ENCODE data around the gene PLEKHH1.
A peak's percentile ranks its signal among the peaks of the same experiment; 100 is the strongest.

The PLEKHH1 gene

GRCh38 chr14:67532998-67533753 is at the start of gene PLEKHH1:
PLEKHH1 (plus strand) TSS chr14:67533290; CDS start chr14:67541868, 8,578 bp downstream.
- Histone ChIP-seq H3K27me3 (replicated peaks; ENCODE audit: control insufficient read depth, insufficient read depth, low read length) (peaks cover 1% of the 10 kb centered on the region), H3K36me3 (ENCODE audit: control insufficient read depth, insufficient read depth, low read length) (no peaks in the 10 kb centered on the region), H3K4me3 (replicated peaks; ENCODE audit: low read depth, low read length) (peak within 1 kb of the TSS; percentile 54)
- DNase-seq (ENCODE audit: extremely low read depth, insufficient read length), result peak; percentile 36
- TF ChIP-seq CTCF (IDR thresholded peaks at IDR 0.05; ENCODE audit: insufficient read depth, low read length, poor library complexity, severe bottlenecking), result no peak

GRCh38 chr14:67483579-67484285 is 49.4 kb upstream of the PLEKHH1 start:
- TF ChIP-seq CTCF (IDR thresholded peaks at IDR 0.05; ENCODE audit: insufficient read depth, low read length, poor library complexity, severe bottlenecking), result no peak
- DNase-seq (ENCODE audit: extremely low read depth, insufficient read length), result no peak
- no peaks in the 10 kb centered on the region for H3K36me3 ChIP-seq (ENCODE audit: control insufficient read depth, insufficient read depth, low read length)
- H3K27me3 ChIP-seq (replicated peaks; ENCODE audit: control insufficient read depth, insufficient read depth, low read length), result no peaks in the 10 kb centered on the region
- no peak overlapping the region for H3K4me3 ChIP-seq (replicated peaks; ENCODE audit: low read depth, low read length)

GRCh38 chr14:67485501-67486095 is 47.5 kb upstream of the PLEKHH1 start:
- no peak for TF ChIP-seq CTCF (IDR thresholded peaks at IDR 0.05; ENCODE audit: insufficient read depth, low read length, poor library complexity, severe bottlenecking)
- no peaks in the 10 kb centered on the region for H3K36me3 ChIP-seq (ENCODE audit: control insufficient read depth, insufficient read depth, low read length)
- DNase-seq (ENCODE audit: extremely low read depth, insufficient read length), result no peak
- no peaks in the 10 kb centered on the region for H3K27me3 ChIP-seq (replicated peaks; ENCODE audit: control insufficient read depth, insufficient read depth, low read length)
- H3K4me3 ChIP-seq (replicated peaks; ENCODE audit: low read depth, low read length), result no peak overlapping the region

- DNase-seq (ENCODE audit: extremely low read depth, insufficient read length), result no peak
- Histone ChIP-seq H3K4me3 (replicated peaks; ENCODE audit: low read depth, low read length) (no peak overlapping the region), H3K36me3 (ENCODE audit: control insufficient read depth, insufficient read depth, low read length) (no peaks in the 10 kb centered on the region), H3K27me3 (replicated peaks; ENCODE audit: control insufficient read depth, insufficient read depth, low read length) (no peaks in the 10 kb centered on the region)
- TF ChIP-seq CTCF (IDR thresholded peaks at IDR 0.05; ENCODE audit: insufficient read depth, low read length, poor library complexity, severe bottlenecking), result no peak
Observed at GRCh38 chr14:67486890-67487289, 46.2 kb upstream of the PLEKHH1 start.

- no peak for TF ChIP-seq CTCF (IDR thresholded peaks at IDR 0.05; ENCODE audit: insufficient read depth, low read length, poor library complexity, severe bottlenecking)
- Histone ChIP-seq H3K4me3 (replicated peaks; ENCODE audit: low read depth, low read length) (no peak overlapping the region), H3K27me3 (replicated peaks; ENCODE audit: control insufficient read depth, insufficient read depth, low read length) (no peaks in the 10 kb centered on the region), H3K36me3 (ENCODE audit: control insufficient read depth, insufficient read depth, low read length) (no peaks in the 10 kb centered on the region)
- no peak for DNase-seq (ENCODE audit: extremely low read depth, insufficient read length)
Observed at GRCh38 chr14:67487332-67487731, 45.8 kb upstream of the PLEKHH1 start.
